Measurements from ENCODE around the gene WDR45. TPM values are rescaled to one million over a fixed set of nuclear protein-coding genes. Genes with fewer than 3 reads are reported as not detected.

Gene WDR45
- total and polyA plus RNA-seq, 2 donors (not counting 1 experiment from before 2014, with no cell fraction given): 59.8 to 69.4 TPM

DNA sequence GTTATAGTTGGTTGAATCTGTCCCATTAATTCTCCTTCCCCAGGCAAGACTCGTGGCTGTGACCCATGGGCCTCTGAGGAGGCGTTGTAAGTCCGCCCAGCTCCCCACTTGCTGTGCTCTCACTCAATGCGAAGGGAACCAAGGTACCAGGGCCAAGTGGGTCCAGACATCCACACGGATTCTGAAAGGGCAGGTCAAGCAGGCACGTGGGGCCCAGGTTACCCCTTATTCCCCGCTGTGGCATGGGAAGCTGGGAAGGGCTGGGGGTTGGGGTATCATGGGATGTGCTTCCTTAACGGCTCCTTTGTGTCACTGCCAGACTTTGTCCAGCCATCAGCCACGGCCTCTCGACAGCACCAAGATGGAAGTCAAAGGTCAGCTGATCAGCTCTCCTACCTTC lies 17.8 kb downstream of the WDR45 start:
- H3K27ac ChIP-seq (ENCODE audit: insufficient read depth, low read length): no peak overlapping the region

DNA sequence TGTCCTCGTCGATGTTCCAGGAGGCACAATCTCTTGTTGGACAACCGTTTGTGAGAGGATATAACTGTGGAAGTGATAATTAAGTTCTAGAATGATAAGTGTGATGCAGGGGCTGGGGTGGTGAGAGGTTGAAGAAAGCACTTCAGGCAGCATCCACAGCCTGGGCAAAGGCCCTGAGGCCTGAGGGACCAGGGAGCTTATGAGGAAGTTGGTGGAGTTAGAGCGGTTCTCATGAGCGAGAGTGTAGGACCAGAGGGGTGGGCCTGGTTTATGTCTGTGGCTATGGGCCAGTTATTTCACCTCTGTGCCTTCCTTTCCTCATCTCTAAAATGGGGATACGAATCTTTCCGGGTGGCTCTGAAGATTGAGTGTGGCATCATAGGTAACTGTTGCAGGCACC lies 18.2 kb downstream of the WDR45 start:
- H3K9ac ChIP-seq (ENCODE audit: insufficient read depth, low read length): no peak overlapping the region
- H2AFZ ChIP-seq (ENCODE audit: low read length): no peak overlapping the region
- H3K4me2 ChIP-seq (ENCODE audit: extremely low read depth, insufficient read depth, low read length): no peak overlapping the region
- H3K4me1 ChIP-seq (ENCODE audit: control insufficient read depth, extremely low read depth, insufficient read depth, low read length): no peaks in the 10 kb centered on the region
- no peaks in the 10 kb centered on the region for H4K20me1 ChIP-seq (ENCODE audit: control insufficient read depth, extremely low read depth, insufficient read depth, low read length)
- no peaks in the 10 kb centered on the region for H3K27me3 ChIP-seq (ENCODE audit: control insufficient read depth, insufficient read depth, low read length)
- H3K27ac ChIP-seq (ENCODE audit: insufficient read depth, low read length): no peak overlapping the region
- TF ChIP-seq, protein P1, sequence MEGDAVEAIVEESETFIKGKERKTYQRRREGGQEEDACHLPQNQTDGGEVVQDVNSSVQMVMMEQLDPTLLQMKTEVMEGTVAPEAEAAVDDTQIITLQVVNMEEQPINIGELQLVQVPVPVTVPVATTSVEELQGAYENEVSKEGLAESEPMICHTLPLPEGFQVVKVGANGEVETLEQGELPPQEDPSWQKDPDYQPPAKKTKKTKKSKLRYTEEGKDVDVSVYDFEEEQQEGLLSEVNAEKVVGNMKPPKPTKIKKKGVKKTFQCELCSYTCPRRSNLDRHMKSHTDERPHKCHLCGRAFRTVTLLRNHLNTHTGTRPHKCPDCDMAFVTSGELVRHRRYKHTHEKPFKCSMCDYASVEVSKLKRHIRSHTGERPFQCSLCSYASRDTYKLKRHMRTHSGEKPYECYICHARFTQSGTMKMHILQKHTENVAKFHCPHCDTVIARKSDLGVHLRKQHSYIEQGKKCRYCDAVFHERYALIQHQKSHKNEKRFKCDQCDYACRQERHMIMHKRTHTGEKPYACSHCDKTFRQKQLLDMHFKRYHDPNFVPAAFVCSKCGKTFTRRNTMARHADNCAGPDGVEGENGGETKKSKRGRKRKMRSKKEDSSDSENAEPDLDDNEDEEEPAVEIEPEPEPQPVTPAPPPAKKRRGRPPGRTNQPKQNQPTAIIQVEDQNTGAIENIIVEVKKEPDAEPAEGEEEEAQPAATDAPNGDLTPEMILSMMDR (conservative IDR thresholded peaks at IDR 0.05 in 1 of 2, IDR thresholded peaks at IDR 0.05 in 1 of 2; ENCODE audit: low read depth in 1 of 2, low read length in 2 of 2): no peak
- TF ChIP-seq EZH2 (IDR thresholded peaks at IDR 0.05; ENCODE audit: low read length, missing control alignments): no peak
- H3K9me3 ChIP-seq (ENCODE audit: control insufficient read depth, insufficient read depth, low read depth, low read length): no peaks in the 10 kb centered on the region
- DNase-seq (ENCODE audit: low read depth in 2 of 2): no peak
- H3K36me3 ChIP-seq (ENCODE audit: control insufficient read depth, insufficient read depth, low read length): no peaks in the 10 kb centered on the region
- no peaks in the 10 kb centered on the region for H3K79me2 ChIP-seq (ENCODE audit: control insufficient read depth, insufficient read depth, low read length)
- H3K4me3 ChIP-seq (replicated peaks in 1 of 4; ENCODE audit: control extremely low read depth in 1 of 4, insufficient read depth in 1 of 4, low read depth in 3 of 4, low read length in 4 of 4): no peak overlapping the region

More for the DNA sequence above, 17.8 kb downstream of the WDR45 start:
- no peak for DNase-seq (ENCODE audit: low read depth in 2 of 2)
- Histone ChIP-seq H3K27me3 (ENCODE audit: control insufficient read depth, insufficient read depth, low read length) (no peaks in the 10 kb centered on the region), H4K20me1 (ENCODE audit: control insufficient read depth, extremely low read depth, insufficient read depth, low read length) (no peaks in the 10 kb centered on the region), H3K9ac (ENCODE audit: insufficient read depth, low read length) (no peak overlapping the region), H3K4me1 (ENCODE audit: control insufficient read depth, extremely low read depth, insufficient read depth, low read length) (no peaks in the 10 kb centered on the region), H2AFZ (ENCODE audit: low read length) (no peak overlapping the region), H3K4me3 (replicated peaks in 1 of 4; ENCODE audit: control extremely low read depth in 1 of 4, insufficient read depth in 1 of 4, low read depth in 3 of 4, low read length in 4 of 4) (no peak overlapping the region), H3K9me3 (ENCODE audit: control insufficient read depth, insufficient read depth, low read depth, low read length) (no peaks in the 10 kb centered on the region), H3K79me2 (ENCODE audit: control insufficient read depth, insufficient read depth, low read length) (no peaks in the 10 kb centered on the region), H3K36me3 (ENCODE audit: control insufficient read depth, insufficient read depth, low read length) (no peaks in the 10 kb centered on the region), H3K4me2 (ENCODE audit: extremely low read depth, insufficient read depth, low read length) (no peak overlapping the region)
- no peak for TF ChIP-seq EZH2 (IDR thresholded peaks at IDR 0.05; ENCODE audit: low read length, missing control alignments)
- TF ChIP-seq, protein P1 (conservative IDR thresholded peaks at IDR 0.05 in 1 of 2, IDR thresholded peaks at IDR 0.05 in 1 of 2; ENCODE audit: low read depth in 1 of 2, low read length in 2 of 2): no peak

DNA sequence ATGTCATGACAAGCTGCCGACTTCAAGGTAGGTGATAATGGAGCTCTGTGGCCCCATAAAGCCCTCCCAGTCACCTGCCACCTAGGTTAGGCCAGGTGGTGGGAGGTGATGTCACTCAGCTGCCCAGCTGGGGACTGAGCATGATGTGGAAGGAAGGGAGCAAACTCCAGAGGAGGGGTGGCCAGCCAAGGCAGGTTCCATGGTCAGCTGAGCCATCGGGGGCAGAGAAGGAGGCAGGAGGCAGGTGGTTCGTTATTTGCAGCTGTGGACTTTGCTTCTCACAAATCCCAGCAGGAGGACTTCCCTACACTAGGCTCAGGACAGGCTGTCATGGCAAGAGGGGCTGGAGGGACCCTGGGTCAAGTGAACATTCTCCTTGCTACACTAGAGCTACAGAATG lies 18.8 kb downstream of the WDR45 start:
- H3K27ac ChIP-seq (ENCODE audit: insufficient read depth, low read length): no peak overlapping the region
- H3K4me1 ChIP-seq (ENCODE audit: control insufficient read depth, extremely low read depth, insufficient read depth, low read length): no peaks in the 10 kb centered on the region
- no peak overlapping the region for H2AFZ ChIP-seq (ENCODE audit: low read length)
- H4K20me1 ChIP-seq (ENCODE audit: control insufficient read depth, extremely low read depth, insufficient read depth, low read length): no peaks in the 10 kb centered on the region
- no peak overlapping the region for H3K4me2 ChIP-seq (ENCODE audit: extremely low read depth, insufficient read depth, low read length)
- H3K9me3 ChIP-seq (ENCODE audit: control insufficient read depth, insufficient read depth, low read depth, low read length): no peaks in the 10 kb centered on the region
- no peaks in the 10 kb centered on the region for H3K79me2 ChIP-seq (ENCODE audit: control insufficient read depth, insufficient read depth, low read length)
- H3K27me3 ChIP-seq (ENCODE audit: control insufficient read depth, insufficient read depth, low read length): no peaks in the 10 kb centered on the region
- no peak for DNase-seq (ENCODE audit: low read depth in 2 of 2)
- TF ChIP-seq, protein P1 (conservative IDR thresholded peaks at IDR 0.05 in 1 of 2, IDR thresholded peaks at IDR 0.05 in 1 of 2; ENCODE audit: low read depth in 1 of 2, low read length in 2 of 2): no peak
- TF ChIP-seq EZH2 (IDR thresholded peaks at IDR 0.05; ENCODE audit: low read length, missing control alignments): no peak
- no peak overlapping the region for H3K9ac ChIP-seq (ENCODE audit: insufficient read depth, low read length)
- no peaks in the 10 kb centered on the region for H3K36me3 ChIP-seq (ENCODE audit: control insufficient read depth, insufficient read depth, low read length)
- H3K4me3 ChIP-seq (replicated peaks in 1 of 4; ENCODE audit: control extremely low read depth in 1 of 4, insufficient read depth in 1 of 4, low read depth in 3 of 4, low read length in 4 of 4): no peak overlapping the region

Measured in fibroblast of lung (primary cell).